Liver (tissue), 3 donors: ENCODE measurements around the gene SERF1A.
"Not testable (repeated sequence)": the region's sequence is repeated elsewhere in the genome, so short reads cannot be mapped to it uniquely, and the experiment has no call there.

Experiments used
- ATF3 ChIP-seq: IDR thresholded peaks from 2 replicates; pipeline ENCODE4 v1.6.1; 2016; ENCODE audit warnings: antibody characterized with exemption
- CTCF ChIP-seq: fragments of 150-350 bp; IDR thresholded peaks from 2 replicates; pipeline ENCODE4 v1.5.1; 2017; ENCODE audit warnings: improper control_type of control experiment, low read depth, low read length; ENCODE audit not compliant: missing input control
- EGR1 ChIP-seq, 2 donors: IDR thresholded peaks; 2 replicates each; pipeline ENCODE4 v1.6.1; 2016 to 2018; ENCODE audit warnings: antibody characterized with exemption in 2 of 2, low read depth in 2 of 2
- FOXA1 ChIP-seq: IDR thresholded peaks from 2 replicates; pipeline ENCODE4 v1.6.1; 2016; ENCODE audit warnings: antibody characterized with exemption
- GABPA ChIP-seq, 2 donors: IDR thresholded peaks in 1 of 2; conservative IDR thresholded peaks in 1 of 2; 2 replicates each; pipeline ENCODE4 v1.6.1; 2016; ENCODE audit warnings: antibody characterized with exemption in 2 of 2, mild to moderate bottlenecking in 1 of 2, moderate library complexity in 1 of 2
- HNF4A ChIP-seq, 2 donors: conservative IDR thresholded peaks; 2 replicates each; pipeline ENCODE4 v1.6.1; 2016; ENCODE audit warnings: antibody characterized with exemption in 2 of 2, mild to moderate bottlenecking in 2 of 2
- JUND ChIP-seq, 2 donors: IDR thresholded peaks; 2 replicates each; pipeline ENCODE4 v1.6.1; 2016; ENCODE audit warnings: antibody characterized with exemption in 2 of 2
- MAX ChIP-seq: IDR thresholded peaks from 2 replicates; pipeline ENCODE4 v1.6.1; 2016; ENCODE audit warnings: antibody characterized with exemption
- RAD21 ChIP-seq, 2 donors: IDR thresholded peaks; 2 replicates each; pipeline ENCODE4 v1.6.1; 2016; ENCODE audit warnings: antibody characterized with exemption in 2 of 2, mild to moderate bottlenecking in 2 of 2
- REST ChIP-seq: IDR thresholded peaks from 2 replicates; pipeline ENCODE4 v1.6.1; 2016; ENCODE audit warnings: antibody characterized with exemption, mild to moderate bottlenecking
- SP1 ChIP-seq: IDR thresholded peaks from 2 replicates; pipeline ENCODE4 v1.6.1; 2018; ENCODE audit warnings: antibody characterized with exemption, mild to moderate bottlenecking
- TAF1 ChIP-seq: conservative IDR thresholded peaks from 2 replicates; pipeline ENCODE4 v1.6.1; 2016; ENCODE audit warnings: antibody characterized with exemption, mild to moderate bottlenecking
- YY1 ChIP-seq: IDR thresholded peaks from 2 replicates; pipeline ENCODE4 v1.6.1; 2016; ENCODE audit warnings: antibody characterized with exemption, mild to moderate bottlenecking
- ZBTB33 ChIP-seq: IDR thresholded peaks from 2 replicates; pipeline ENCODE4 v1.6.1; 2016; ENCODE audit warnings: antibody characterized with exemption
- donor health status: healthy.
- donor health status: healthy.

GRCh38 chr5:70906624-70907023, 6.2 kb downstream of the SERF1A start:
- not testable (repeated sequence) for TF ChIP-seq CTCF; RAD21 (IDR thresholded peaks at IDR 0.05); MAX; GABPA (IDR thresholded peaks at IDR 0.05 in 1 of 2, conservative IDR thresholded peaks at IDR 0.05 in 1 of 2); TAF1; SP1; ZBTB33; FOXA1; REST; EGR1 (IDR thresholded peaks at IDR 0.05; ENCODE audit: low read depth in 2 of 2); ATF3; JUND (IDR thresholded peaks at IDR 0.05); YY1; HNF4A (conservative IDR thresholded peaks at IDR 0.05)
